ENCODE data around the gene PLCD4. TPM values are rescaled to one million over a fixed set of nuclear protein-coding genes. Genes with fewer than 3 reads are reported as not detected.
A peak's percentile ranks its signal among the peaks of the same experiment; 100 is the strongest.

The PLCD4 gene
- total RNA-seq, 1 donor from 2014 or later: 1.0 TPM

- peaks cover 29% of the 10 kb centered on the region for H3K4me1 ChIP-seq
- peaks cover 9% of the 10 kb centered on the region for H3K36me3 ChIP-seq
- H3K27ac ChIP-seq: peak overlapping the region; percentile 87
- no peaks in the 10 kb centered on the region for H3K27me3 ChIP-seq
- no peak for TF ChIP-seq CTCF (IDR thresholded peaks at IDR 0.05)
- H3K4me3 ChIP-seq: peak overlapping the region; percentile 95
- intact Hi-C loops (cut with DNase I): no loop called here
- DNase-seq: no peak
- H3K9me3 ChIP-seq: no peaks in the 10 kb centered on the region
- ATAC-seq: peak; percentile 67
Observed at GRCh38 chr2:218567797-218568189, 39.9 kb upstream of the PLCD4 start.

GRCh38 chr2:218568190-218569037, 39.3 kb upstream of the PLCD4 start, which contains the start of the genes CNOT9 and USP37:
CNOT9 (plus strand) TSS chr2:218568839; CDS start chr2:218568955, 116 bp downstream.
USP37 (minus strand) TSS chr2:218568351; CDS start chr2:218558653, 9,698 bp downstream.
- peaks cover 29% of the 10 kb centered on the region for H3K4me1 ChIP-seq
- no peaks in the 10 kb centered on the region for H3K9me3 ChIP-seq
- peaks cover 13% of the 10 kb centered on the region for H3K36me3 ChIP-seq
- DNase-seq (peak; percentile 100), ATAC-seq (peak; percentile 99)
- H3K4me3 ChIP-seq: peak within 1 kb of the TSS; percentile 95
- H3K27me3 ChIP-seq: no peaks in the 10 kb centered on the region
- intact Hi-C loops (cut with DNase I): no loop called here
- no peak for TF ChIP-seq CTCF (IDR thresholded peaks at IDR 0.05)
- peak within 1 kb of the TSS; percentile 90 for H3K27ac ChIP-seq

- Histone ChIP-seq H3K36me3 (peaks cover 19% of the 10 kb centered on the region), H3K4me1 (peaks cover 29% of the 10 kb centered on the region), H3K4me3 (peak overlapping the region; percentile 95), H3K27me3 (no peaks in the 10 kb centered on the region), H3K9me3 (no peaks in the 10 kb centered on the region), H3K27ac (peak overlapping the region; percentile 90)
- intact Hi-C loops (cut with DNase I): no loop called here
- ATAC-seq: peak; percentile 8
- TF ChIP-seq CTCF (IDR thresholded peaks at IDR 0.05): no peak
- DNase-seq: peak; percentile 76
Observed at GRCh38 chr2:218569038-218569431, 38.7 kb upstream of the PLCD4 start.

- Histone ChIP-seq H3K9me3 (no peaks in the 10 kb centered on the region), H3K36me3 (peaks cover 22% of the 10 kb centered on the region), H3K27ac (peak overlapping the region; percentile 90), H3K27me3 (no peaks in the 10 kb centered on the region), H3K4me1 (peaks cover 29% of the 10 kb centered on the region), H3K4me3 (peak overlapping the region; percentile 95)
- DNase-seq (no peak), ATAC-seq (no peak)
- TF ChIP-seq CTCF (IDR thresholded peaks at IDR 0.05): no peak
- intact Hi-C loops (cut with DNase I): no loop called here
Observed at GRCh38 chr2:218569661-218570500, 37.8 kb upstream of the PLCD4 start.

- no peak overlapping the region for H3K27ac ChIP-seq
Observed at GRCh38 chr2:218570850-218571249, 36.8 kb upstream of the PLCD4 start.

More at GRCh38 chr2:218570850-218571249, 36.8 kb upstream of the PLCD4 start:
- peaks cover 28% of the 10 kb centered on the region for H3K36me3 ChIP-seq
- no peak for TF ChIP-seq CTCF (IDR thresholded peaks at IDR 0.05)
- DNase-seq: no peak
- ATAC-seq: no peak
- H3K4me1 ChIP-seq: peaks cover 29% of the 10 kb centered on the region
- H3K4me3 ChIP-seq: no peak overlapping the region
- intact Hi-C loops (cut with DNase I): no loop called here
- H3K27me3 ChIP-seq: no peaks in the 10 kb centered on the region
- H3K9me3 ChIP-seq: no peaks in the 10 kb centered on the region

Data from upper lobe of right lung (tissue), 1 donor.